Breast epithelium (tissue), 3 donors: ENCODE data around the gene ADARB2.

Experiments used
- POLR2A ChIP-seq: fragments of 450-650 bp; IDR thresholded peaks from one replicate; pipeline ENCODE4 v1.6.1; 2016; ENCODE audit warnings: antibody characterized with exemption, mild to moderate bottlenecking, moderate library complexity
- POLR2AphosphoS5 ChIP-seq, 3 donors: sonication (generic); formaldehyde crosslinking; IDR thresholded peaks; one replicate each; pipeline ENCODE4 v1.6.1; 2017; ENCODE audit warnings: antibody characterized with exemption in 3 of 3
- TF ChIP-seq, protein P1 (sequence below), 3 donors: fragments of 450-650 bp; IDR thresholded peaks; one replicate each; pipeline ENCODE4 v1.5.1; 2016 to 2017; ENCODE audit warnings: antibody characterized with exemption in 3 of 3, mild to moderate bottlenecking in 3 of 3, moderate library complexity in 3 of 3

DNA sequence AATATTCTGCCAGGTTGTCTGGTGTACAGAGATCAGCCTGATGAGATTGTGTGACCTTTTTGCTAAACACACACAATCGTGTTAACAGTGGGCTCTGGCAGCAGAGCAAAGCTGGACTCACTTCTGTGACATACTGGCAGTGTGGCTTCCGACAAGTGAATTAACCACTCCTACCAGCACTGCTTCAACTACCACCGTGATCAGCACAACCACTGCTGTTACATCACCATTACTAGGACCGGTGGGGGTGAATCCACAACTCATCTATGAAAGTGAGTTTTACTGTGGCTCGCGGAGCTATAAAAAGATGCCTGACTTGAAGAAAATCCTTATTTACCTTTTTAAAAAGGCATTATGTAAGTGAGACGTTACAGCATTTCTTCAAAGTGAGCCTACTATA is 545.6 kb downstream of the ADARB2 start:
- TF ChIP-seq, protein P1, sequence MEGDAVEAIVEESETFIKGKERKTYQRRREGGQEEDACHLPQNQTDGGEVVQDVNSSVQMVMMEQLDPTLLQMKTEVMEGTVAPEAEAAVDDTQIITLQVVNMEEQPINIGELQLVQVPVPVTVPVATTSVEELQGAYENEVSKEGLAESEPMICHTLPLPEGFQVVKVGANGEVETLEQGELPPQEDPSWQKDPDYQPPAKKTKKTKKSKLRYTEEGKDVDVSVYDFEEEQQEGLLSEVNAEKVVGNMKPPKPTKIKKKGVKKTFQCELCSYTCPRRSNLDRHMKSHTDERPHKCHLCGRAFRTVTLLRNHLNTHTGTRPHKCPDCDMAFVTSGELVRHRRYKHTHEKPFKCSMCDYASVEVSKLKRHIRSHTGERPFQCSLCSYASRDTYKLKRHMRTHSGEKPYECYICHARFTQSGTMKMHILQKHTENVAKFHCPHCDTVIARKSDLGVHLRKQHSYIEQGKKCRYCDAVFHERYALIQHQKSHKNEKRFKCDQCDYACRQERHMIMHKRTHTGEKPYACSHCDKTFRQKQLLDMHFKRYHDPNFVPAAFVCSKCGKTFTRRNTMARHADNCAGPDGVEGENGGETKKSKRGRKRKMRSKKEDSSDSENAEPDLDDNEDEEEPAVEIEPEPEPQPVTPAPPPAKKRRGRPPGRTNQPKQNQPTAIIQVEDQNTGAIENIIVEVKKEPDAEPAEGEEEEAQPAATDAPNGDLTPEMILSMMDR (IDR thresholded peaks at IDR 0.05), result no peak
- no peak for TF ChIP-seq POLR2A
- no peak for TF ChIP-seq POLR2AphosphoS5 (IDR thresholded peaks at IDR 0.05)
